NCI-H748 (cell line): ENCODE results near the gene AIF1.

Experiments
- DNase-seq: peaks from one replicate; lab custom pipeline; 2025; ENCODE audit not compliant: unreplicated experiment; lab: John Stamatoyannopoulos, UW

The AIF1 gene

GRCh38 chr6:31614684-31615578, at the start of gene AIF1:
Gene AIF1, plus strand, starts transcription at chr6:31615234. Its CDS starts 96 bp downstream, at chr6:31615330.
- no peak for DNase-seq

GRCh38 chr6:31567531-31568370, 47.3 kb upstream of the AIF1 start:
- no peak for DNase-seq

GRCh38 chr6:31568537-31568961, 46.5 kb upstream of the AIF1 start:
- no peak for DNase-seq

- DNase-seq = no peak
Observed at GRCh38 chr6:31569861-31570536, 45.0 kb upstream of the AIF1 start.

GRCh38 chr6:31572041-31572911, 42.8 kb upstream of the AIF1 start, which contains the start of gene LTA:
Gene LTA, plus strand, starts transcription at chr6:31572289. Its CDS starts 454 bp downstream, at chr6:31572743.
- DNase-seq = no peak

- DNase-seq = no peak
Observed at GRCh38 chr6:31573239-31574105, 41.6 kb upstream of the AIF1 start.

- DNase-seq = no peak
Observed at GRCh38 chr6:31574106-31575061, 40.6 kb upstream of the AIF1 start.

- DNase-seq = no peak
Observed at GRCh38 chr6:31575335-31575901, 39.6 kb upstream of the AIF1 start, which contains the start of gene TNF. Gene TNF, plus strand, starts transcription at chr6:31575565. Its CDS starts 177 bp downstream, at chr6:31575742.

- no peak for DNase-seq
Observed at GRCh38 chr6:31575952-31576685, 38.9 kb upstream of the AIF1 start.

GRCh38 chr6:31576897-31577578, 38.0 kb upstream of the AIF1 start:
- no peak for DNase-seq

- DNase-seq = no peak
Observed at GRCh38 chr6:31577579-31577966, 37.5 kb upstream of the AIF1 start.

- no peak for DNase-seq
Observed at GRCh38 chr6:31578184-31579118, 36.6 kb upstream of the AIF1 start.

GRCh38 chr6:31579119-31579505, 35.9 kb upstream of the AIF1 start:
- no peak for DNase-seq

GRCh38 chr6:31579546-31580437, 35.2 kb upstream of the AIF1 start:
- DNase-seq = no peak

- DNase-seq = no peak
Observed at GRCh38 chr6:31580438-31580740, 34.6 kb upstream of the AIF1 start.
